GM23338 (cell line): Measurements from ENCODE around the gene UBE2V1. TPM values are rescaled to one million over a fixed set of nuclear protein-coding genes. Genes with fewer than 3 reads are reported as not detected.

Experiments used
- ATAC-seq: fragments of 200-7000 bp; cut with Tn5 transposase; 3 replicates; pipeline ENCODE4 v1.9.1; 2020
- DNase-seq: peaks from one replicate; pipeline ENCODE4 v3.0.0-alpha.2; 2015; ENCODE audit warnings: low spot score
- H2AFZ ChIP-seq: fragments of 200-600 bp; sonication (generic); 2 replicates; pipeline ENCODE4 v1.8.0; 2016; ENCODE audit warnings: antibody characterized with exemption, mild to moderate bottlenecking, moderate library complexity
- H3F3A ChIP-seq: fragments of 200-600 bp; sonication (generic); replicated peaks from 2 replicates; pipeline ENCODE4 v1.8.0; 2017; ENCODE audit warnings: antibody characterized with exemption, mixed run types, low read depth
- H3K27ac ChIP-seq: fragments of 200-600 bp; sonication (generic); 2 replicates; pipeline ENCODE4 v1.6.1; 2016; ENCODE audit warnings: low read depth
- H3K27me3 ChIP-seq: fragments of 200-600 bp; sonication (generic); 2 replicates; pipeline ENCODE4 v1.8.0; 2016; ENCODE audit warnings: mild to moderate bottlenecking, mixed run types, moderate library complexity; ENCODE audit not compliant: insufficient read depth
- H3K36me3 ChIP-seq: fragments of 200-600 bp; sonication (generic); 2 replicates; pipeline ENCODE4 v1.8.0; 2016; ENCODE audit warnings: mild to moderate bottlenecking; ENCODE audit not compliant: insufficient read depth
- H3K4me1 ChIP-seq: fragments of 200-600 bp; sonication (generic); 2 replicates; pipeline ENCODE4 v1.8.0; 2016; ENCODE audit warnings: mild to moderate bottlenecking, moderate library complexity; ENCODE audit not compliant: insufficient read depth
- H3K4me2 ChIP-seq: fragments of 200-600 bp; sonication (generic); 2 replicates; pipeline ENCODE4 v1.7.1; 2017; ENCODE audit warnings: mixed run types
- H3K4me3 ChIP-seq: fragments of 200-600 bp; sonication (generic); 2 replicates; pipeline ENCODE4 v1.6.1; 2016; ENCODE audit warnings: mixed run types
- H3K79me2 ChIP-seq: fragments of 200-600 bp; sonication (generic); replicated peaks from 2 replicates; pipeline ENCODE4 v1.8.0; 2017; ENCODE audit warnings: mild to moderate bottlenecking; ENCODE audit not compliant: insufficient read depth
- H3K9me2 ChIP-seq: fragments of 200-600 bp; sonication (generic); 2 replicates; pipeline ENCODE4 v1.8.0; 2017; ENCODE audit not compliant: insufficient read depth
- H4K20me1 ChIP-seq: fragments of 200-600 bp; sonication (generic); replicated peaks from 2 replicates; pipeline ENCODE4 v1.8.0; 2017; ENCODE audit warnings: mild to moderate bottlenecking; ENCODE audit not compliant: insufficient read depth
- H3K27ac Mint-ChIP-seq: 2 replicates; pipeline ENCODE4 v1.8.0; 2020; ENCODE audit warnings: inconsistent platforms, mild to moderate bottlenecking, moderate library complexity, mixed read lengths
- H3K27me3 Mint-ChIP-seq: 3 replicates; pipeline ENCODE4 v1.8.0; 2022; ENCODE audit warnings: low read depth, mild to moderate bottlenecking, moderate library complexity, mixed read lengths, inconsistent platforms; ENCODE audit not compliant: insufficient read depth, poor library complexity
- H3K36me3 Mint-ChIP-seq: 3 replicates; pipeline ENCODE4 v1.8.0; 2021; ENCODE audit warnings: low read depth, mild to moderate bottlenecking, inconsistent platforms, moderate library complexity, mixed read lengths
- H3K4me1 Mint-ChIP-seq: 3 replicates; pipeline ENCODE4 v1.8.0; 2020; ENCODE audit warnings: mild to moderate bottlenecking, inconsistent platforms, mixed read lengths
- H3K4me3 Mint-ChIP-seq: 3 replicates; pipeline ENCODE4 v1.8.0; 2021; ENCODE audit warnings: moderate library complexity, mild to moderate bottlenecking, inconsistent platforms, mixed read lengths
- H3K9me3 Mint-ChIP-seq: 3 replicates; pipeline ENCODE4 v1.8.0; 2020; ENCODE audit warnings: moderate library complexity, mild to moderate bottlenecking, inconsistent platforms, mixed read lengths
- CREB1 ChIP-seq: fragments of 250-450 bp; sonication (Bioruptor Pico); IDR thresholded peaks from 2 replicates; pipeline ENCODE4 v1.5.0; 2020; ENCODE audit warnings: low read depth, mild to moderate bottlenecking, moderate library complexity
- CTCF ChIP-seq, 2 experiments: fragments of 200-600 bp in 1 of 2; sonication (generic) in 1 of 2; conservative IDR thresholded peaks; 2 replicates each; pipeline versions ENCODE4 v1.5.1 to v1.6.1; 2016 to 2017; ENCODE audit warnings: antibody characterized with exemption in 2 of 2, low read depth in 2 of 2, mild to moderate bottlenecking in 2 of 2, moderate library complexity in 1 of 2
- ETS1 ChIP-seq: IDR thresholded peaks from 2 replicates; pipeline ENCODE4 v1.6.1; 2016; ENCODE audit warnings: antibody characterized with exemption
- EZH2 ChIP-seq: fragments of 200-600 bp; sonication (generic); IDR thresholded peaks from one replicate; pipeline ENCODE4 v1.8.0; 2017; ENCODE audit warnings: antibody characterized with exemption, mild to moderate bottlenecking, low read depth; ENCODE audit not compliant: unreplicated experiment
- EZH2phosphoT487 ChIP-seq: fragments of 200-600 bp; sonication (generic); IDR thresholded peaks from one replicate; pipeline ENCODE4 v1.8.1; 2018; ENCODE audit warnings: antibody characterized with exemption; ENCODE audit not compliant: unreplicated experiment
- JUNB ChIP-seq: IDR thresholded peaks from one replicate; pipeline ENCODE4 v1.6.1; 2016; ENCODE audit warnings: antibody characterized with exemption; ENCODE audit not compliant: unreplicated experiment
- NANOG ChIP-seq: IDR thresholded peaks from 2 replicates; pipeline ENCODE4 v1.6.1; 2016; ENCODE audit warnings: antibody characterized with exemption, borderline replicate concordance
- REST ChIP-seq: IDR thresholded peaks from one replicate; pipeline ENCODE4 v1.6.1; 2018; ENCODE audit warnings: antibody characterized with exemption; ENCODE audit not compliant: unreplicated experiment
- STAT1 ChIP-seq: IDR thresholded peaks from one replicate; pipeline ENCODE4 v1.6.1; 2016; ENCODE audit warnings: antibody characterized with exemption; ENCODE audit not compliant: unreplicated experiment
- ZNF331 ChIP-seq: fragments of 250-450 bp; sonication (Bioruptor Pico); IDR thresholded peaks from 2 replicates; pipeline ENCODE4 v1.5.0; 2020; ENCODE audit warnings: low read depth, mild to moderate bottlenecking, moderate library complexity
- ZNF462 ChIP-seq: fragments of 250-450 bp; sonication (Bioruptor Pico); IDR thresholded peaks from 2 replicates; pipeline ENCODE4 v1.5.0; 2020; ENCODE audit warnings: mild to moderate bottlenecking, moderate library complexity
- polyA plus RNA-seq: library from polyadenylated mRNA; unstranded; fragments of >200 nt; fragmentation: Nextera tagmentation; extraction: Ambion mirVana; gene quantifications from 2 replicates; pipeline ENCODE4 v1.2.1, GENCODE V29; 2016
- total RNA-seq: library from RNA; depleted of rRNA; stranded (reverse); fragments of >200 nt; shearing (Covaris generic); gene quantifications from 2 replicates; pipeline ENCODE4 v1.2.3, GENCODE V29; 2014

UBE2V1 gene
- total and polyA plus RNA-seq, 2 experiments from 2014 or later, result 105 to 302 TPM

GRCh38 chr20:50129662-50130355 is 16.9 kb upstream of the UBE2V1 start (continued):
- TF ChIP-seq ZNF462, result no peak
- no peak for TF ChIP-seq ETS1
- no peak for TF ChIP-seq JUNB
- no peak for TF ChIP-seq ZNF331 (CRISPR knock-in tag)
- no peak for TF ChIP-seq EZH2
- TF ChIP-seq STAT1, result no peak

- Mint-ChIP-seq H3K36me3 (peaks cover 66% of the 10 kb centered on the region), H3K4me1 (peaks cover 4% of the 10 kb centered on the region; the same call in 2 of the 3 replicates), H3K9me3 (no peaks in the 10 kb centered on the region; the same call in 2 of the 3 replicates), H3K27ac (no peak overlapping the region), H3K27me3 (peaks cover 9% of the 10 kb centered on the region), H3K4me3 (no peak overlapping the region)
- ATAC-seq, result no peak
- Histone ChIP-seq H3F3A (no peaks in the 10 kb centered on the region), H3K27ac (no peak overlapping the region), H4K20me1 (peaks cover 5% of the 10 kb centered on the region; the same call in 1 of the 2 replicates), H2AFZ (no peak overlapping the region), H3K27me3 (no peaks in the 10 kb centered on the region), H3K4me3 (no peak overlapping the region), H3K4me1 (no peaks in the 10 kb centered on the region), H3K4me2 (no peak overlapping the region), H3K9me2 (no peaks in the 10 kb centered on the region), H3K36me3 (no peaks in the 10 kb centered on the region; the same call in 1 of the 2 replicates), H3K79me2 (no peaks in the 10 kb centered on the region)
- no peak for DNase-seq
- no peak for TF ChIP-seq EZH2phosphoT487
- TF ChIP-seq NANOG, result no peak
- no peak for TF ChIP-seq CREB1 (CRISPR knock-in tag)
- TF ChIP-seq STAT1, result no peak
- no peak for TF ChIP-seq JUNB
- TF ChIP-seq EZH2, result no peak
- TF ChIP-seq CTCF (conservative IDR thresholded peaks at IDR 0.05; ENCODE audit: low read depth in 2 of 2), result no peak
- TF ChIP-seq ZNF331 (CRISPR knock-in tag), result no peak
- no peak for TF ChIP-seq REST
Observed at GRCh38 chr20:50128520-50128905, 15.6 kb upstream of the UBE2V1 start.
